GM19468 (cell line): ENCODE data around the gene HNRNPA2B1.
"Not testable (repeated sequence)": the region's sequence is repeated elsewhere in the genome, so short reads cannot be mapped to it uniquely, and the experiment has no call there.

Experiments used
- ATAC-seq: cut with Tn5 transposase; IDR thresholded peaks from one replicate; pipeline ENCODE4 v1.9.1; 2021; ENCODE audit warnings: mild to moderate bottlenecking, moderate library complexity, moderate number of reproducible peaks; ENCODE audit not compliant: unreplicated experiment; ENCODE audit errors: extremely low read depth

The HNRNPA2B1 gene

GRCh38 chr7:26169271-26169670, 31.3 kb downstream of the HNRNPA2B1 start:
- no peak for ATAC-seq

GRCh38 chr7:26168458-26169023, 32.0 kb downstream of the HNRNPA2B1 start:
- ATAC-seq, result no peak

- peak; percentile 35 for ATAC-seq
These were observed 33.1 kb downstream of the HNRNPA2B1 start for GRCh38 chr7:26167303-26167934.

GRCh38 chr7:26166684-26167266, 33.8 kb downstream of the HNRNPA2B1 start:
- no peak for ATAC-seq

GRCh38 chr7:26165950-26166683, 34.4 kb downstream of the HNRNPA2B1 start:
- no peak for ATAC-seq

GRCh38 chr7:26163804-26164203, 36.7 kb downstream of the HNRNPA2B1 start:
- not testable (repeated sequence) for ATAC-seq

- no peak for ATAC-seq
These were observed 38.1 kb downstream of the HNRNPA2B1 start for GRCh38 chr7:26162431-26162830.

- no peak for ATAC-seq
These were observed 39.6 kb downstream of the HNRNPA2B1 start for GRCh38 chr7:26160896-26161295.

- ATAC-seq, result no peak
These were observed 41.3 kb downstream of the HNRNPA2B1 start for GRCh38 chr7:26159243-26159642.

- ATAC-seq, result no peak
These were observed 42.9 kb downstream of the HNRNPA2B1 start for GRCh38 chr7:26157520-26158105.

- ATAC-seq, result no peak
These were observed 43.8 kb downstream of the HNRNPA2B1 start for GRCh38 chr7:26156451-26157420.

- no peak for ATAC-seq
These were observed 44.8 kb downstream of the HNRNPA2B1 start for GRCh38 chr7:26155531-26156375.

GRCh38 chr7:26153823-26154783, 46.4 kb downstream of the HNRNPA2B1 start:
- no peak for ATAC-seq

GRCh38 chr7:26153241-26153822, 47.2 kb downstream of the HNRNPA2B1 start:
- no peak for ATAC-seq

- not testable (repeated sequence) for ATAC-seq
These were observed 47.7 kb downstream of the HNRNPA2B1 start for GRCh38 chr7:26152782-26153240.

- ATAC-seq, result peak; percentile 58
These were observed 48.4 kb downstream of the HNRNPA2B1 start, which contains the start of gene NFE2L3 for GRCh38 chr7:26151953-26152781. TSS of gene NFE2L3 (plus strand) at chr7:26152198. CDS start at chr7:26152499, 301 bp downstream.
